Liver (tissue), 9 donors: ENCODE data around the gene RNF141. TPM values are rescaled to one million over a fixed set of nuclear protein-coding genes. Genes with fewer than 3 reads are reported as not detected.

Experiments used
- DNase-seq: peaks from one replicate; pipeline ENCODE4 v3.0.0-alpha.2; 2017; ENCODE audit warnings: low spot score
- H3K27ac ChIP-seq, 2 donors: one replicate each; pipeline ENCODE4 v1.7.0; 2013; ENCODE audit warnings: inconsistent platforms in 2 of 2, low read length in 2 of 2, control low read depth in 1 of 2, low read depth in 1 of 2, mild to moderate bottlenecking in 1 of 2
- H3K27me3 ChIP-seq, 4 donors: one replicate each; pipeline versions ENCODE4 v1.6.1 to v1.7.0; 2013; ENCODE audit warnings: low read length in 3 of 4, inconsistent platforms in 1 of 4, mild to moderate bottlenecking in 1 of 4, moderate library complexity in 1 of 4; ENCODE audit not compliant: control insufficient read depth in 4 of 4, insufficient read depth in 4 of 4
- H3K36me3 ChIP-seq, 4 donors: one replicate each; pipeline versions ENCODE4 v1.6.1 to v1.7.0; 2013; ENCODE audit warnings: low read length in 3 of 4, mild to moderate bottlenecking in 3 of 4, low read depth in 1 of 4, moderate library complexity in 1 of 4; ENCODE audit not compliant: control insufficient read depth in 4 of 4, insufficient read depth in 3 of 4
- H3K4me1 ChIP-seq, 4 donors: one replicate each; pipeline versions ENCODE4 v1.6.1 to v1.7.0; 2013; ENCODE audit warnings: low read length in 3 of 4, mild to moderate bottlenecking in 3 of 4, moderate library complexity in 1 of 4; ENCODE audit not compliant: control insufficient read depth in 4 of 4, insufficient read depth in 4 of 4
- H3K4me3 ChIP-seq, 3 donors: one replicate each; pipeline versions ENCODE4 v1.6.1 to v1.7.0; 2013; ENCODE audit warnings: low read length in 3 of 3, control low read depth in 1 of 3, low read depth in 1 of 3, mild to moderate bottlenecking in 1 of 3
- H3K9ac ChIP-seq, 2 donors: one replicate each; pipeline ENCODE4 v1.7.0; 2013; ENCODE audit warnings: low read length in 2 of 2, mild to moderate bottlenecking in 2 of 2, moderate library complexity in 2 of 2, control low read depth in 1 of 2, low read depth in 1 of 2
- H3K9me3 ChIP-seq, 4 donors: one replicate each; pipeline versions ENCODE4 v1.6.1 to v1.7.0; 2013; ENCODE audit warnings: low read length in 3 of 4; ENCODE audit not compliant: control insufficient read depth in 4 of 4
- ATF3 ChIP-seq: IDR thresholded peaks from 2 replicates; pipeline ENCODE4 v1.6.1; 2016; ENCODE audit warnings: antibody characterized with exemption
- FOXA2 ChIP-seq: IDR thresholded peaks from 2 replicates; pipeline ENCODE4 v1.6.1; 2016; ENCODE audit warnings: antibody characterized with exemption
- HNF4A ChIP-seq, 2 donors: conservative IDR thresholded peaks; 2 replicates each; pipeline ENCODE4 v1.6.1; 2016; ENCODE audit warnings: antibody characterized with exemption in 2 of 2, mild to moderate bottlenecking in 2 of 2
- HNF4G ChIP-seq: IDR thresholded peaks from 2 replicates; pipeline ENCODE4 v1.6.1; 2016; ENCODE audit warnings: antibody characterized with exemption
- JUND ChIP-seq, 2 donors: IDR thresholded peaks; 2 replicates each; pipeline ENCODE4 v1.6.1; 2016; ENCODE audit warnings: antibody characterized with exemption in 2 of 2
- MAX ChIP-seq: IDR thresholded peaks from 2 replicates; pipeline ENCODE4 v1.6.1; 2016; ENCODE audit warnings: antibody characterized with exemption
- NR2F2 ChIP-seq: IDR thresholded peaks from 2 replicates; pipeline ENCODE4 v1.6.1; 2016; ENCODE audit warnings: antibody characterized with exemption
- REST ChIP-seq: IDR thresholded peaks from 2 replicates; pipeline ENCODE4 v1.6.1; 2016; ENCODE audit warnings: antibody characterized with exemption, mild to moderate bottlenecking
- RXRA ChIP-seq, 2 donors: IDR thresholded peaks; 2 replicates each; pipeline ENCODE4 v1.6.1; 2017 to 2018; ENCODE audit warnings: antibody characterized with exemption in 2 of 2, mild to moderate bottlenecking in 1 of 2
- WGBS: extraction: QIAGEN DNeasy Blood & Tissue Kit; methylation state at CpG from one replicate; pipeline ENCODE4 v1.1.7; 2013; 5-methylcytosine and 5-hydroxymethylcytosine counted together
- polyA plus RNA-seq, 2 donors: library from polyadenylated mRNA; stranded (reverse) in 1 of 2; unstranded in 1 of 2; fragments of 200-250 nt in 1 of 2; fragments of >200 nt in 1 of 2; fragmentation: Nextera tagmentation in 1 of 2; extraction: Ambion mirVana in 1 of 2; gene quantifications; one replicate each; pipeline versions ENCODE4 v1.2.1 to v1.2.3, GENCODE V29; 2013 to 2015
- total RNA-seq, 2 donors: library from RNA; depleted of rRNA; stranded (reverse); fragments of >200 nt; gene quantifications; one replicate each; pipeline ENCODE4 v1.2.3, GENCODE V29; 2014
- TF ChIP-seq, protein P1 (sequence below): IDR thresholded peaks from 2 replicates; pipeline ENCODE4 v1.6.1; 2016; ENCODE audit warnings: antibody characterized with exemption
- donor health status: healthy.
- donor health status: healthy.
- donor health status: healthy.
- donor health status: healthy.
- donor health status: healthy.

RNF141 gene
- total and polyA plus RNA-seq, 4 donors = 6.9 to 14.6 (median 13.0) TPM

DNA sequence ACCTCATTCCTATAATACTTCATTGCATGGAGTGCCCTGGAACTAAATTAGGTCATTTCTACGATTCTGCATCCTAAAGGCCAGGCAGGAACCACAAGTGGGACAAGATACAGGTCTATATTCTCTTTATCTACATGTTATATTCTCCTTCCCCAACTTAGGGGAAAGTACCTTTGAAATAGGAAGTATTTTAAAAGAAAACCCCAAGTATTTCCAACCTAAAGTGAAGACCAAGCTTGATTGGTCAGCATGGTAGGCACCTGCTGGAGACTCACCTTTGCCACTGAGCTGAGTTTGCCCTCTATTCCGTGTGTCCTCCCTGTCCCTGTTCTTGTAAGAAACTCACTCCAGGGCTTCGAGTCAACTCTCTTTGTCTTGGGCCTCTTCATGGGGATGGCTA lies 38.7 kb upstream of the RNF141 start:
- no peak overlapping the region for H3K27ac ChIP-seq

DNA sequence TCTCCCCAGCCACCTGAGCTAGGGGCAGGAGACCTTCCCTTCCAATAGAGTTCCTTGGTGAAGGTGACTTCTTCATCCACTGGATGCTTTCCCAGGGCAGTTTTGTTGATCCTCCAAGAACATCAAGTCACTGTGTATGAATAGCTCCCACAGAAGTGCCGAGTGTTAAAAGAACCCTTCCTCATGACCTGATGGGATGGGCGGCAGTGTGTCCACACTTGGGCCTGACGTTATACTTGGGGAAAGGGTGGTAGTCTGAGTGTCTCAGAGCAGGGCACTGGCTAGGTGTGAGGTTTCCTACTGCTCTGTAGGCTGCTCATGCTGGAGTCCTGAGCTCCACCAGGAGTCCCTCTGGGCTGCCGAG lies 35.0 kb upstream of the RNF141 start:
- 90% methylated on average over 4 of the region's 4 CpGs for WGBS

More for the DNA sequence above, 38.7 kb upstream of the RNF141 start:
- H3K27me3 ChIP-seq = no peaks in the 10 kb centered on the region
- H3K4me3 ChIP-seq = no peak overlapping the region
- no peak overlapping the region for H3K9ac ChIP-seq
- TF ChIP-seq REST = no peak
- H3K4me1 ChIP-seq = peaks cover 0 to 5% (median 0%) of the 10 kb centered on the region in 4 donors
- H3K36me3 ChIP-seq = no peaks in the 10 kb centered on the region
- 86% methylated on average over 3 of the region's 3 CpGs for WGBS
- H3K9me3 ChIP-seq = no peaks in the 10 kb centered on the region
- DNase-seq = no peak

More for the DNA sequence above, 35.0 kb upstream of the RNF141 start:
- no peak overlapping the region for H3K4me3 ChIP-seq
- no peaks in the 10 kb centered on the region for H3K36me3 ChIP-seq
- no peaks in the 10 kb centered on the region for H3K27me3 ChIP-seq
- DNase-seq = no peak
- no peak overlapping the region for H3K27ac ChIP-seq
- TF ChIP-seq FOXA2 = no peak
- no peak for TF ChIP-seq HNF4A (conservative IDR thresholded peaks at IDR 0.05)
- no peak for TF ChIP-seq NR2F2
- no peak for TF ChIP-seq JUND (IDR thresholded peaks at IDR 0.05)
- no peak for TF ChIP-seq REST
- TF ChIP-seq ATF3 = no peak
- no peak for TF ChIP-seq RXRA (IDR thresholded peaks at IDR 0.05)
- no peak for TF ChIP-seq MAX
- no peak for TF ChIP-seq HNF4G
- TF ChIP-seq, protein P1, sequence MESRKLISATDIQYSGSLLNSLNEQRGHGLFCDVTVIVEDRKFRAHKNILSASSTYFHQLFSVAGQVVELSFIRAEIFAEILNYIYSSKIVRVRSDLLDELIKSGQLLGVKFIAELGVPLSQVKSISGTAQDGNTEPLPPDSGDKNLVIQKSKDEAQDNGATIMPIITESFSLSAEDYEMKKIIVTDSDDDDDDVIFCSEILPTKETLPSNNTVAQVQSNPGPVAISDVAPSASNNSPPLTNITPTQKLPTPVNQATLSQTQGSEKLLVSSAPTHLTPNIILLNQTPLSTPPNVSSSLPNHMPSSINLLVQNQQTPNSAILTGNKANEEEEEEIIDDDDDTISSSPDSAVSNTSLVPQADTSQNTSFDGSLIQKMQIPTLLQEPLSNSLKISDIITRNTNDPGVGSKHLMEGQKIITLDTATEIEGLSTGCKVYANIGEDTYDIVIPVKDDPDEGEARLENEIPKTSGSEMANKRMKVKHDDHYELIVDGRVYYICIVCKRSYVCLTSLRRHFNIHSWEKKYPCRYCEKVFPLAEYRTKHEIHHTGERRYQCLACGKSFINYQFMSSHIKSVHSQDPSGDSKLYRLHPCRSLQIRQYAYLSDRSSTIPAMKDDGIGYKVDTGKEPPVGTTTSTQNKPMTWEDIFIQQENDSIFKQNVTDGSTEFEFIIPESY = no peak
- no peaks in the 10 kb centered on the region for H3K9me3 ChIP-seq
- H3K4me1 ChIP-seq = peaks cover 0 to 5% (median 0%) of the 10 kb centered on the region in 4 donors
- H3K9ac ChIP-seq = no peak overlapping the region
